ENCODE results near the gene RFC1.

DNA sequence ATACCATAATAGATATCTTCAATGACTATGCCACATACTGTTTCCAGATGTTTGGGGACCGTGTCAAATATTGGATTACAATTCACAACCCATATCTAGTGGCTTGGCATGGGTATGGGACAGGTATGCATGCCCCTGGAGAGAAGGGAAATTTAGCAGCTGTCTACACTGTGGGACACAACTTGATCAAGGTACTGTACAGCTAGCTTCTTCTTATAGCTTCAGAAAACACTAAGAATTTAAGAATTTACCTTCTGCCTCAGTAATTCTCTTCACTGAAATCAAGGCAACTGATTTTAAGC is 41.4 kb upstream of the RFC1 start:
- no peak for TF ChIP-seq POLR2A (IDR thresholded peaks at IDR 0.05)
- TF ChIP-seq, protein P1, sequence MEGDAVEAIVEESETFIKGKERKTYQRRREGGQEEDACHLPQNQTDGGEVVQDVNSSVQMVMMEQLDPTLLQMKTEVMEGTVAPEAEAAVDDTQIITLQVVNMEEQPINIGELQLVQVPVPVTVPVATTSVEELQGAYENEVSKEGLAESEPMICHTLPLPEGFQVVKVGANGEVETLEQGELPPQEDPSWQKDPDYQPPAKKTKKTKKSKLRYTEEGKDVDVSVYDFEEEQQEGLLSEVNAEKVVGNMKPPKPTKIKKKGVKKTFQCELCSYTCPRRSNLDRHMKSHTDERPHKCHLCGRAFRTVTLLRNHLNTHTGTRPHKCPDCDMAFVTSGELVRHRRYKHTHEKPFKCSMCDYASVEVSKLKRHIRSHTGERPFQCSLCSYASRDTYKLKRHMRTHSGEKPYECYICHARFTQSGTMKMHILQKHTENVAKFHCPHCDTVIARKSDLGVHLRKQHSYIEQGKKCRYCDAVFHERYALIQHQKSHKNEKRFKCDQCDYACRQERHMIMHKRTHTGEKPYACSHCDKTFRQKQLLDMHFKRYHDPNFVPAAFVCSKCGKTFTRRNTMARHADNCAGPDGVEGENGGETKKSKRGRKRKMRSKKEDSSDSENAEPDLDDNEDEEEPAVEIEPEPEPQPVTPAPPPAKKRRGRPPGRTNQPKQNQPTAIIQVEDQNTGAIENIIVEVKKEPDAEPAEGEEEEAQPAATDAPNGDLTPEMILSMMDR (IDR thresholded peaks at IDR 0.05) = no peak
- no peak for TF ChIP-seq POLR2AphosphoS5 (IDR thresholded peaks at IDR 0.05; ENCODE audit: insufficient read depth in 1 of 2, low read depth in 1 of 2)
